Measurements from ENCODE around the gene C1D.

C1D gene, protein sequence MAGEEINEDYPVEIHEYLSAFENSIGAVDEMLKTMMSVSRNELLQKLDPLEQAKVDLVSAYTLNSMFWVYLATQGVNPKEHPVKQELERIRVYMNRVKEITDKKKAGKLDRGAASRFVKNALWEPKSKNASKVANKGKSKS

DNA sequence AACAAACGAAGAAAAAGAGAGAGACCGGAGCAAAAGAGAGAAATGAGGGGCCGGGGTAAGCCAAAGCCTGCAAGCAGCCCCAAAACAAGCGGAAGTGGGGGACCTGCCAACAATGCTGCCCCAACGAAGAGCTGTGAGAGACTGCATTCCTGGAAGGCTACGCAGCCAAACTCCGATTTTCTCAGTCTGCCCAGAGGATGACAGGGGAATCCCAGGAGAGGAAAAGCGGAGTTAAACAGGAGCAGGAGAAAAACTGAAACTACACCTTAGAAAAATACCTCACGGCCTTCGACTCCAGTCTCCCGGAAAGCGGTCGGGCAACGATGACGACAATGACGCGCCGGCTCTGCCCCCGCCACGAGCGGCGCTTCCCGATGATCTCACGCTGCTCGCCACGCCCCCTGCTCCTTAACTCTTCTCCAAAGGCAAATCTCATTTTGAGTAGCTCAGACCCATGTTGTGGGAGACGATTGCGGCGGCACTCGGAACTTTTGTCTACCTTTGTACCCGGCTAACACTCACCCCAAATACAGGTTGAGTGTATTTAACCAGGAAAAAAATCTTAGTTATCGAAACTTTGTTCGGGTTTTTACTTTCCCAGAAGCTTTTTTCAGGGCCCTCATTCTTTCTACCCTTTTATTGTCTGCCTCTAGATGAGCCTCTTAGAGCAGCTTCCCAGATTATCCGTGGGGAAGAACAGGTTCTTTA, at the start of gene C1D:
TSS of gene C1D (minus strand) at position 325 of the 708 bp plus-strand sequence. CDS start 15,694 bp downstream, outside the sequence.
- in situ Hi-C loops (cut with MboI; ENCODE audit: low sequenced_read_pairs, unreplicated experiment): no loop called here
- DNase-seq (ENCODE audit: low spot score): peak; percentile 85

GRCh38 chr2:68110102-68110501, 47.3 kb upstream of the C1D start:
- DNase-seq (ENCODE audit: low spot score): no peak
- in situ Hi-C loops (cut with MboI; ENCODE audit: low sequenced_read_pairs, unreplicated experiment): no loop called here
- no peak for TF ChIP-seq CTCF (IDR thresholded peaks at IDR 0.05; ENCODE audit: borderline replicate concordance, control extremely low read depth, extremely low read depth, insufficient read depth, missing control alignments)

More for the DNA sequence above, at the start of gene C1D:
- TF ChIP-seq CTCF (IDR thresholded peaks at IDR 0.05; ENCODE audit: borderline replicate concordance, control extremely low read depth, extremely low read depth, insufficient read depth, missing control alignments): no peak

GRCh38 chr2:68108120-68108519, 45.3 kb upstream of the C1D start:
- DNase-seq (ENCODE audit: low spot score): no peak
- in situ Hi-C loops (cut with MboI; ENCODE audit: low sequenced_read_pairs, unreplicated experiment): no loop called here
- no peak for TF ChIP-seq CTCF (IDR thresholded peaks at IDR 0.05; ENCODE audit: borderline replicate concordance, control extremely low read depth, extremely low read depth, insufficient read depth, missing control alignments)

DNA sequence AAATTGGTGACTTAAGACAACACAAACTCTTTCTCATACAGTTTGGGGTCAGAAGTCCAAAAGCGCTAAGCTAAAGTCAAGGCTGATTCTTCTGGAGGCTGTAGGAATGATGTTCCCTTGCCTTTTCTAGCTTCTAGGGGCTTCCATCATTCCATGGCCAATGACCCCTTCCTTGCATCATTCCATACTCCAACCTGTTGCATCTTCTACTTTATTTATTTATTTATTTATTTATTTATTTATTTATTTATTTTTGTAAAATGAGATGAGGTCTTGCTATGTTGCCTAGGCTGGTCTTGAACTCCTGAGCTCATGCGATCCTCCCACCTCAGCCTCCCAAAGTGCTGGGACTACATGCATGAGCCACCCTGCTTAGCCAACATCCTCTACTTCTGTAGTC, 44.7 kb upstream of the C1D start:
- no peak for DNase-seq (ENCODE audit: low spot score)
- no peak for TF ChIP-seq CTCF (IDR thresholded peaks at IDR 0.05; ENCODE audit: borderline replicate concordance, control extremely low read depth, extremely low read depth, insufficient read depth, missing control alignments)
- in situ Hi-C loops (cut with MboI; ENCODE audit: low sequenced_read_pairs, unreplicated experiment): no loop called here

GRCh38 chr2:68104111-68104835, 41.5 kb upstream of the C1D start:
- in situ Hi-C loops (cut with MboI; ENCODE audit: low sequenced_read_pairs, unreplicated experiment): no loop called here
- DNase-seq (ENCODE audit: low spot score): no peak
- no peak for TF ChIP-seq CTCF (IDR thresholded peaks at IDR 0.05; ENCODE audit: borderline replicate concordance, control extremely low read depth, extremely low read depth, insufficient read depth, missing control alignments)

- no peak for TF ChIP-seq CTCF (IDR thresholded peaks at IDR 0.05; ENCODE audit: borderline replicate concordance, control extremely low read depth, extremely low read depth, insufficient read depth, missing control alignments)
- in situ Hi-C loops (cut with MboI; ENCODE audit: low sequenced_read_pairs, unreplicated experiment): no loop called here
- no peak for DNase-seq (ENCODE audit: low spot score)
These were observed 40.9 kb upstream of the C1D start for GRCh38 chr2:68103709-68104055.

Measured in GM13976 (cell line).